Neutrophil (primary cell): ENCODE measurements around the gene CYP8B1.

Experiments
- H3K27ac ChIP-seq: fragments of 200-600 bp; sonication (generic); 2 replicates; pipeline ENCODE4 v1.5.1; 2016; ENCODE audit warnings: mild to moderate bottlenecking, moderate library complexity
- H3K27me3 ChIP-seq: fragments of 200-600 bp; sonication (generic); 2 replicates; pipeline ENCODE4 v1.6.0; 2016; ENCODE audit warnings: mild to moderate bottlenecking
- H3K36me3 ChIP-seq: fragments of 200-600 bp; sonication (generic); 2 replicates; pipeline ENCODE4 v1.5.1; 2017
- H3K4me1 ChIP-seq, 2 experiments: fragments of 200-600 bp in 1 of 2; sonication (generic) in 1 of 2; 1 replicate in 1 of 2; 2 replicates in 1 of 2; pipeline versions ENCODE4 v1.5.1 to v1.6.1; 2013 to 2016; ENCODE audit warnings: low read depth in 1 of 2, low read length in 1 of 2, mild to moderate bottlenecking in 1 of 2, moderate library complexity in 1 of 2; ENCODE audit not compliant: control insufficient read depth in 1 of 2, insufficient read depth in 1 of 2
- H3K4me3 ChIP-seq, 2 experiments: fragments of 200-600 bp in 1 of 2; sonication (generic) in 1 of 2; 1 replicate in 1 of 2; 2 replicates in 1 of 2; pipeline ENCODE4 v1.5.1; 2013 to 2016; ENCODE audit warnings: low read depth in 1 of 2, low read length in 1 of 2, mild to moderate bottlenecking in 1 of 2, moderate library complexity in 1 of 2
- H3K9me3 ChIP-seq: fragments of 200-600 bp; sonication (generic); 2 replicates; pipeline ENCODE4 v1.5.1; 2016
- CTCF ChIP-seq: fragments of 200-600 bp; sonication (generic); IDR thresholded peaks from 2 replicates; pipeline ENCODE4 v1.5.1; 2016; ENCODE audit warnings: antibody characterized with exemption

Gene CYP8B1

GRCh38 chr3:42901073-42901415, 25.4 kb upstream of the CYP8B1 start:
- Histone ChIP-seq H3K4me3 (no peak overlapping the region), H3K4me1 (peaks cover 0 to 6% of the 10 kb centered on the region in 2 experiments), H3K27ac (no peak overlapping the region), H3K9me3 (no peaks in the 10 kb centered on the region), H3K36me3 (no peaks in the 10 kb centered on the region), H3K27me3 (peaks cover 29% of the 10 kb centered on the region)
- no peak for TF ChIP-seq CTCF

DNA sequence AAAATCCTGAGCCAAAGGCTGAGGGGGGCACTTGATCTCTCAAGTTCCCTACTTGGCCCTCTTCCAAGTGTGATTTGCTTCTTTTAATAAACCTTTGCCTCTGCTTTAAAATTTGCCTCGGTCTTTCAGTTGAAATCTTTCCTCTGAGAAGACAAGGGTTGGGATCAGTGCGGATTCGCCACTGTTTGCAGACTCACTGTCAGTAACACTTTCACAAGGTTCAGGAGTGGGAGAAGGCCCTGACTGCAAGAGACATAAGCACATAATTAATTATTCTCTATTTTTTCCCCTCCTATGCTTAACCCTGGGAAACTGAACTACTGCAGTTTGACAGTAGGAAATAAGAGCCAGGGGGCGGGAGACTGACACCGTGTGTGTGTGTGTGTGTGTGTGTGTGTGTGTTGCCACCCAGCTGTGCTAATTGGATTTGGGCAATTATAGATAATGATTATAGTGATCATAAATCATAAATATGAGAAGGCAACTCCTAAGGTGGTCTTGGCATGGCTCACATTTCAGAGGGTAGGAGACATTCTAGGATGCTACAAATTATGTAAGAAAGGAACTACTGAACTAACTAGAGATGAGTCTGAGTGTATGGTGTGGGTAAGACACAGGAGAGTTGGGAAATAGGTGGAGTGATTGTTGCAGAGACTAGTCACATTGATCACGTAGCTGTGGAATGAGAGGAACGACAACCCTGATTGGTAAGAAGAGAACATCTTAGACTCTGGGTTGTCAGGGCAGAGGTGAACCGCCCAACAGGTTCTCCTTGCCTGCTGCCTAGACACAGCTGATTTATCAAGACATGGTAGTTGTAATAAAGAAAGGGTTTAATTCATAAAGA, 24.8 kb upstream of the CYP8B1 start:
- peaks cover 23% of the 10 kb centered on the region for H3K27me3 ChIP-seq
- H3K36me3 ChIP-seq, result no peaks in the 10 kb centered on the region
- H3K27ac ChIP-seq, result no peak overlapping the region
- H3K9me3 ChIP-seq, result no peaks in the 10 kb centered on the region
- H3K4me1 ChIP-seq, result no peaks in the 10 kb centered on the region
- H3K4me3 ChIP-seq, result no peak overlapping the region
- TF ChIP-seq CTCF, result no peak

DNA sequence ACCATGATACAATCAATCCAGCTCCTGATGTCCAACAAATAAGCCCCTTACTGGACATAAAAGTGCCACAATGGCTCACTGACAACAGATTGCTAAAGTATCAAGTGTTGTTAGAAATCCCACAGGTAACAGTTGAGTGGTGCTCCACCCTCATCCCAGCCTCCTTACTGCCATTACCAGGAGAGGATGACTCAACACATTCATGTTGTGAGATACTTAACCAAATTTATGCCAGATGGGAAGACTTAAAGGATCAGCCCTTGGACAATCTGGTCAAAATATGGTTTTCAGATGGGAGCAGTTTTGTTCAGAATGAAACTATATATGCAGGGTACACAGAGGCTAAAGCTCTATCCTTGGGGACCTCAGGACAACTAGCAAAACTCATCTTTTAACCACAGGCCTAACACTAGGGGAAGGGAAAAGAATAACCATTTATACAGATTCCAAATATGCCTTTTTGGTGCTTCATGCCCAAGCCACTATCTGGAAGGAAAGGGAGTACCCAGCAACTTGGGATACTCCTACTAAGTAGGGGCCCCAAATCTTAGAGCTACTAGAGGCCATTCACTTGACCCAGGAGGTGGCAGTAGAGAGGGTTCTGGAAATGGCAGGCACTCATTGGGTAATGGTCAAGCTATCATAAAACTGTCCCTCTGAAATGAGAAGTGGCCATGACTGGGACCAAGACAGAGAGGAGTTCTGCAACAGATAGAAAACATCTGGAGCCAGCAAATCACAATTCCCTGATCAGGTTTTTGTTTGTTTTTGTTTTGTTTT, 23.4 kb upstream of the CYP8B1 start:
- H3K9me3 ChIP-seq, result no peaks in the 10 kb centered on the region

DNA sequence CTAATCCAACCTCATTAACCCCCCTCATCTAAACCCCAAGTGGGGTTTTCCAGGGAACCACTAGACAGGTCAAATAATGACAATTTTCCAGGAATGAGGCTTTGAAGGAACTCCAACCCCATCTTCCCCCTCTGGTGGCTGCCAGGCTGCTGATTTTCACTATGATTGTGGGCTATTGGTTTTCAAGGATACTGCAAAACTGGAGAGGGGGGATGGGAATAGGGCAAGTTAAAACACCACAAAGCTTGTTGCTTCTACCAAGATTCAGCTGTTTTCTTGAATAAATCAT, 19.8 kb upstream of the CYP8B1 start:
- Histone ChIP-seq H3K4me3 (no peak overlapping the region), H3K36me3 (no peaks in the 10 kb centered on the region), H3K27me3 (no peaks in the 10 kb centered on the region), H3K9me3 (no peaks in the 10 kb centered on the region), H3K27ac (no peak overlapping the region), H3K4me1 (no peaks in the 10 kb centered on the region)
- no peak for TF ChIP-seq CTCF

More for the DNA sequence above, 23.4 kb upstream of the CYP8B1 start:
- Histone ChIP-seq H3K27ac (no peak overlapping the region), H3K4me1 (no peaks in the 10 kb centered on the region), H3K4me3 (no peak overlapping the region), H3K36me3 (no peaks in the 10 kb centered on the region), H3K27me3 (peaks cover 9% of the 10 kb centered on the region)
- TF ChIP-seq CTCF, result no peak

- no peak for TF ChIP-seq CTCF
- Histone ChIP-seq H3K4me1 (no peaks in the 10 kb centered on the region), H3K27me3 (no peaks in the 10 kb centered on the region), H3K27ac (no peak overlapping the region), H3K4me3 (no peak overlapping the region), H3K36me3 (no peaks in the 10 kb centered on the region), H3K9me3 (no peaks in the 10 kb centered on the region)
Measured at GRCh38 chr3:42894698-42895579, 19.3 kb upstream of the CYP8B1 start.
